Measurements from ENCODE around the gene FTO. TPM values are rescaled to one million over a fixed set of nuclear protein-coding genes. Genes with fewer than 3 reads are reported as not detected.

Gene FTO
- total RNA-seq, 2 donors from 2014 or later = 55.4 to 57.4 TPM

DNA sequence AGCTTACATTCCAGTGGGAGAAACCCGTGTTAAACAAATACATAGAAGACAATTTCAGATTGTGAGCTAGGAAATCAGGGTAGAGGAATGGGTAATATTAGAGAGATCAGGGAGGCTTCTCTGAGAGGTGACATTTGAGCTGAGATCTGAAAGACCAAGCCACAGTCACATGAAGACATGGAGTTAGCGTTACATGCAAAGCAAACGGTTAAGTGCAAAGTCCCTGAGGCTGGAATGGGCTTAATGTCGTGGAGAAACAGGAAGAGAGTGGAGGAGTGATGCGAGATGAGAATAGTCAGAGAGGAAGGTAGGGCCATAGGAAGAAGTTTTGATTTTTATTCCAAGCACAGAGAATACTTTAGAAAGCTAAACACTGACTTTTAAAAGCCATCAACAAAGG is 336.5 kb downstream of the FTO start:
- Mint-ChIP-seq H3K4me3 (no peak overlapping the region), H3K27me3 (no peaks in the 10 kb centered on the region), H3K9me3 (peaks cover 7% of the 10 kb centered on the region), H3K27ac (no peak overlapping the region), H3K4me1 (ENCODE audit: low read depth in 2 of 2) (no peaks in the 10 kb centered on the region), H3K36me3 (peaks cover 18% of the 10 kb centered on the region)
- ATAC-seq (no peak), DNase-seq (ENCODE audit: low spot score) (no peak)

DNA sequence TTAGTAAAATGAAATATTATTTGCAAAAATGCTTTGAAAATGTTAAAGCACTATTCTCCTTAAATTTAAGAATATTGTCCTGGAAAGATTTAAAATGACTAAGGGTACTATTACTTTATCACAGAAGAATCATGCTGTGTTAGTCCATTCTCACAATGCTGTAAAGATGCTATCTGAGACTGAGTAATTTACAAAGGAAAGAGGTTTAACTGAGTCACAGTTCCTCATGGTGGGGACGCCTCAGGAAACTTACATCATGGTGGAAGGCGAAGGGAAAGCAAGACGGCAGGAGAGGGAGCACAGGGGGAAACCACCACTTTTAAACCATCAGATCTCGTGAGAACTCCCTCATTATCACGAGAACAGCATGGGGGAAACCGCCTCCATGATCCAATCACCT is 337.0 kb downstream of the FTO start:
- Mint-ChIP-seq H3K9me3 (peaks cover 7% of the 10 kb centered on the region), H3K36me3 (peaks cover 18% of the 10 kb centered on the region), H3K4me3 (no peak overlapping the region), H3K4me1 (ENCODE audit: low read depth in 2 of 2) (no peaks in the 10 kb centered on the region), H3K27me3 (no peaks in the 10 kb centered on the region), H3K27ac (no peak overlapping the region)
- DNase-seq (ENCODE audit: low spot score) (no peak), ATAC-seq (no peak)

DNA sequence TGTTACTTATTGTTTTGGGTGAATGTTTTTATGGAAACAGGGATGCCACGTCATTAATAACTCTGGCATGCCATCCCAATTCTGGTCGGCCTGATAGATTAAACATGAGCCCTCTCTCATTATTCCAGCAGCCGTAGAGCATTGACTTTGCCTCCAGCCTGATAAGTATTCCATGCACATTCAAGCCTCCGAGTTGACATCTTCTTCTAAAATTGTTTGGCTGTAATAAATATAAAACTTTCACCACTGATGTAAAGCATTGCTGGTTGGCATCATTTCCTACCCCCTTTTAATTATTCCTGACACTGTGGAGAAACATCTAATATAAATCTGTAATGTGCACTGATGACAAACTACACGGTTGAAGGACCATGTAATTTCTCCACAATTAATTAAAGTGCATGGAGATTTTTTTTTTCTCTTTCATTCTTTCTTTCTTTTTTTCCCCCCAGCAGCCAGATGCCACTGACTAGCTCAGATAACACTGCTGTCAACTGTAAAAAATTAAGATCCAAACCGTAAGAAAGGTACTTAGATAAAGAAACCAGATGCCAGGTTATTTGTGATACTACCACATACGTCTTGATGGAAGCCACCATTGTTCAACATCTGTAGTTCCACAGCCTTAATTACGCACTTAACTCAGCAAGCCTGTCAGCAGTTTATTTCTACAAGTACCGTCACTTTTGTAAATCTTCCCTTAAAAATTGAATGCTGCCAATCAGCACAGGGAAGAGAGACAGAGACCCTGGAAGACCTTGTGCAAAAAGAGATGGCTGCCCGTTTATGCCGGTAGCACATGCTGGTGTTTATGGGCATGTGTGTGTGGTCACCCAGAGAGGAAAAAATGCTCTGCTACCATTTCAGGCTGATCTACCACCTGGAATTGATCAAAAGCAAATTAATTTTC is 344.9 kb downstream of the FTO start:
- ATAC-seq (no peak), DNase-seq (ENCODE audit: low spot score) (no peak)
- Mint-ChIP-seq H3K27me3 (no peaks in the 10 kb centered on the region), H3K4me3 (no peak overlapping the region), H3K4me1 (ENCODE audit: low read depth in 2 of 2) (no peaks in the 10 kb centered on the region), H3K9me3 (peaks cover 3% of the 10 kb centered on the region), H3K27ac (no peak overlapping the region), H3K36me3 (no peaks in the 10 kb centered on the region)

DNA sequence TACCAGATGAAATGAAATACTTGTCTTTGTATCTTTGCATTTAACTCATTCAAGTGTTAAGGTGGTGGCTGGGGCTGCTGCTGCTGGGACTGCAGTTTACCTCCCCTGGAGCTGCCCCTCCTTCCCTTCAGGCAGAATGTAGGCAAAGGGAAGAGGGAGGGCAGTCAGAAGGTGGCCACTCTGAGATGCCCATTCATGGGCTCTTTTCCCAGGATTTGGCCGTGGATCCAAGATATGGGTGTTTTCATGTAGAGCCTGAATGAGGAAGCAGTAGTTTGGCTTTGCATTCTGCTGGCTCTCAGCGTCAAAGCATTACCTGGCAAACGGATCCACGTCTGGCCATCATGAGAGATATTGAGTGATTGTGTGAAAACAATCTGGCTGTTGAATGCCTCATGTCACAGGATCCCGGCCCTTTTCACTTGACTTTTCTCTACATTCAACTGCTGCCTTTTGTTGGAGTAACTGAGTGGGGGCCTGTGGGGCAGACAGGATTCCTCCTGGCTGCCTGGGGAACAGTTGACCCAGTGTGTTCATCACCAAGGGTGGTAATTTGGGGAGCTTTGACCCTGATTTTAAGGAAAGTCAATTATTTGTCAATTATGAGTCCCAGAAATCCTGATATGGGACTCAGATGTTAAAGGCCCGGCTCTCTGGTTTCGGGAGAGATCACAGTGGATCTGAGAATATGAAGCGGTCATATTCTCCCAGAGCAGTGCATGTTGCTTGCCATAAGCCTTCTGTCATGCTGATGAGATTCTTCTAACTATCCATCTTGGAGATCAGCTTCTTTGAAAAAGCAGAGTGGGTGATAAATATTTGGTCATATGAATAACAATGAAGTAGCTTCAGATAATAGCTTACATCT is 345.9 kb downstream of the FTO start:
- no peak for DNase-seq (ENCODE audit: low spot score)

DNA sequence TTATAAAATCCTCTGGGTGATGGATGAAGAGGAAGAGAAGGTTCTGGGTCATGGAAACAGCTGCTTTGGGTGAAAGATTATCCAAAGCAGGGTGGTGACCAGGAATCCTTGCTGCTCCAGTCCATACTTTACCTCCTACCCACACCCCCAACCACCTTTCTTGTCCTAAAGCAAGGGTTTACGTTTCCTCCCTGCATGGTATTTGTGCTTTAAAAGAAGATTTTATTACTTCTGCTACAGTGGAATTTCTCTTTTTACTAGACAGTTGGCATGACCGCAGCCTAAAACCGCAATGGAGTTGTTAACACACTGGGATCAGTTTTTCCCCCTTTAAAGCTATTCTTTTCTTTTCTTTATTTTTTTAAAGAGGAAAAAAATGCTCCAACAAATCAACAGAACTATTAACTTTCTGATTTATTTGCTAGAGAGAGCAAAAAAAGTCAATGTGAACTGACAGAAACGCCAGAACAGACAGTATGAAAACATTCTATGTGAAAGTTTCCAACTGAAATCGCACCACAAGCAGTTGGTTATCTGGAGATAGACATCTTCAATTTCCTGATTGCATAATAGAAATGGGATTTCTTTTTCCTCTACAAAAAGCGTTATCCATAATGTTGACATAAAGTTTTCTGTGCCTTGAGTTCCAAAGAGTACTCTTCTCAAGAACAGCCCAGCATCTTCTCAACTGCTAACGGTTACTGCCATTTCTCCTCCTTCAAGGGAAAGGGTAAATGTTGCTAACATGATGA is 346.7 kb downstream of the FTO start:
- DNase-seq (ENCODE audit: low spot score) (no peak), ATAC-seq (no peak)
- Mint-ChIP-seq H3K27ac (no peak overlapping the region), H3K4me1 (ENCODE audit: low read depth in 2 of 2) (no peaks in the 10 kb centered on the region), H3K27me3 (no peaks in the 10 kb centered on the region), H3K9me3 (no peaks in the 10 kb centered on the region), H3K4me3 (no peak overlapping the region), H3K36me3 (no peaks in the 10 kb centered on the region)

More for the DNA sequence above, 345.9 kb downstream of the FTO start:
- Mint-ChIP-seq H3K4me1 (ENCODE audit: low read depth in 2 of 2) (no peaks in the 10 kb centered on the region), H3K4me3 (no peak overlapping the region), H3K36me3 (no peaks in the 10 kb centered on the region), H3K9me3 (peaks cover under 1% of the 10 kb centered on the region), H3K27me3 (no peaks in the 10 kb centered on the region), H3K27ac (no peak overlapping the region)
- no peak for ATAC-seq

DNA sequence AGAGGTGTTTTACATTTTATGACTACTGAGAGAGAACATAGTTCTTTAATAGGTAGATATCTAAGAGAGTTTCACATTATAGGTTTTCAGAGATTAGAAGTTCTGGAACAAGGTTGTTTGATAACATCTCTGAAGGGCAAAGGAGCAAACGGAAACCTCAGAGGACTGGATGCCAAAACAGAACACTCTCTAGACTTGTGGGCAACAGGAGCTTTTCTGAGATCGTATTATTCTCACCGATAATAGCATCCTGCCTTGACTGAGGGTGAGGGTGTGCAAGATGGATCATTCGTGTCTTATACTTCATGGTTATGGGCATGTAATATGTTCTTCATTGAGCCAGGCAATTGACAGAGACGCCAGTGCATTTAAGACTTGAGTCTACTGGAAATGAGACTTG is 347.9 kb downstream of the FTO start:
- Mint-ChIP-seq H3K4me1 (ENCODE audit: low read depth in 2 of 2) (no peaks in the 10 kb centered on the region), H3K9me3 (no peaks in the 10 kb centered on the region), H3K36me3 (no peaks in the 10 kb centered on the region), H3K4me3 (no peak overlapping the region), H3K27ac (no peak overlapping the region), H3K27me3 (no peaks in the 10 kb centered on the region)
- DNase-seq (ENCODE audit: low spot score) (no peak), ATAC-seq (no peak)

DNA sequence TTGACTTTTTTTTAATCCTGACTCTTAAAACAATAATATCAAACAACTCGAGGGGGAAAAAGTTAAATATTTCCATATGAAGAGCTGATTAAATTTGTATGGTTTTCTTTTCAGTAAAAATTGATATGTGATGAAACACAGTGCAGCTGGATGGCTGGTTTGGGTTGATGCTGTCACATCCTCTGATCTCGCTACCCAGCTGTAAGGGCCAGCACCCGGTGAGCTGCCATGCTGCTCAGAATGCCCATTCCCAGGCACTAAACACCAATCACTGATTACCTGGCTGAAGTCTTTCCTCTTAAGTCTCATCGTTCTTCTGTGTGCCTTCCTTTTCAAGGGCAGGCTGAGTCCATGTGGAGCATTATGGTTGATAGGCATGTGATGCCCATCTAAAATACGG is 348.3 kb downstream of the FTO start:
- ATAC-seq (no peak), DNase-seq (ENCODE audit: low spot score) (no peak)
- H3K4me1 Mint-ChIP-seq (ENCODE audit: low read depth in 2 of 2) = no peaks in the 10 kb centered on the region
- H3K9me3 Mint-ChIP-seq = no peaks in the 10 kb centered on the region
- no peaks in the 10 kb centered on the region for H3K36me3 Mint-ChIP-seq
- H3K27me3 Mint-ChIP-seq = no peaks in the 10 kb centered on the region
- H3K27ac Mint-ChIP-seq = no peak overlapping the region
- no peak overlapping the region for H3K4me3 Mint-ChIP-seq

DNA sequence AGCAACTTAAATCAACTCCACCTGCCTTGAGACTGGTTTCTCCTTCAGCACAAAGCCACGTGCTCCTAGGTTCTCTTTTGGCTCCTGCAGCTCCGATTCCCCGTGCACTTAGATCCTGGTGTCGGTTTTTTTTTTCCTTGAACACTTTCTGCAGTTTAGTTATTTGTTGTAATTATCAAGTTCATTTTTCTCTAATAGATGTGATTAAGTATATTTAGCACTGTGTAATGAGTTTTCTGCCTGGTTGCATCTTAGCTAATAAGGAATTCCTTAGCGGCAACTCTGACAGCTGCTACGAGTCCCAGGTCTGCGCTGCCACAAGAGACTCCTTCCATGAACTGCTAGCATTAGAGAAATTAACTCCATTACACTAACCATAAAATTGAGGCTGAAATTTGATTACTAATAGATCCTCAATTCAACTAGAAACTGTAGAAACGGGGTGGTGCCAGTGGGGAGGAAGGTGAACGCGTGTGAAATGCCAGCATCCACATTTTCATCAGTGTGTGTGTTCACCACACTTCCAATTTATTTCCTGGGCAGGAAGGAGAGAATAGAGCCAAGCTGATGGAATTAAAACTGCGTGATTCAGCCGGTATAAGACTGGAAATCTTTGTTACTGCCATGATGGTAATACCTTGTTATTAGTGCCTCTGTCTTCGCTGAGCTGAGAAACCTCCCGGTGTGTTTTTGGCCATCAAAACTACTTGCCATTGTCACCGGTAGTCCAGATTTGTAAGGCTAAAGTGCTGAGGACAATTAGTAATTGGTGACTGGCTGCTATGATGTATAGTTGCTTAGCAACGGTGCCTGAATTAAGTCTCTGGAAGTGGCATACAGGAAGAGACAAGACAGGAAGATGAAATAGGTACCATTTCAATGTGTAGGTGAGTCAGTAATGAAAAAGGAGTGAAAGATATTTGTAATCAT is 350.2 kb downstream of the FTO start:
- no peaks in the 10 kb centered on the region for H3K36me3 Mint-ChIP-seq
- DNase-seq (ENCODE audit: low spot score) (no peak), ATAC-seq (no peak)
- no peaks in the 10 kb centered on the region for H3K27me3 Mint-ChIP-seq
- H3K4me3 Mint-ChIP-seq = no peak overlapping the region
- H3K27ac Mint-ChIP-seq = no peak overlapping the region
- H3K4me1 Mint-ChIP-seq (ENCODE audit: low read depth in 2 of 2) = no peaks in the 10 kb centered on the region
- H3K9me3 Mint-ChIP-seq = no peaks in the 10 kb centered on the region

DNA sequence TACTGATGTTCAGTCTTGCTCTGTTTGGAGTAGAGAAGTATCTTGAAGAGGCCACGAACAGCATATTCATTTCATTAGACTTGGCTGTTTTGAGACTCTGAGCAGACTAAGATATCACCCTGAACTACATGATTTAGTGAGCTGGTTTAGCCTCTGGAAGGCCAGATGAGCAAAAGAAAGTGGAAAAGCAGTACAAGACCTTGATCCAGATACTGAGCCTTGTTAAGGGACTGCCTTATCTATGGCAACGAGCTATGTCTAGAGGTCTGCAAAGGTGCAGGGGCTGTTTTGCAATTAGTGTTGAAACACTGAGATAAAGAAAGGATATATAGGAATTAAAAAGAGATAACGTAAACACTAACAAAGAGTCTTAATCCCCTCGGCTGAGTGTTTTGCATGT is 351.2 kb downstream of the FTO start:
- no peak overlapping the region for H3K4me3 Mint-ChIP-seq
- H3K27me3 Mint-ChIP-seq = no peaks in the 10 kb centered on the region
- DNase-seq (ENCODE audit: low spot score) = no peak
- H3K9me3 Mint-ChIP-seq = no peaks in the 10 kb centered on the region
- no peak for ATAC-seq
- H3K27ac Mint-ChIP-seq = no peak overlapping the region
- no peaks in the 10 kb centered on the region for H3K4me1 Mint-ChIP-seq (ENCODE audit: low read depth in 2 of 2)
- no peaks in the 10 kb centered on the region for H3K36me3 Mint-ChIP-seq

DNA sequence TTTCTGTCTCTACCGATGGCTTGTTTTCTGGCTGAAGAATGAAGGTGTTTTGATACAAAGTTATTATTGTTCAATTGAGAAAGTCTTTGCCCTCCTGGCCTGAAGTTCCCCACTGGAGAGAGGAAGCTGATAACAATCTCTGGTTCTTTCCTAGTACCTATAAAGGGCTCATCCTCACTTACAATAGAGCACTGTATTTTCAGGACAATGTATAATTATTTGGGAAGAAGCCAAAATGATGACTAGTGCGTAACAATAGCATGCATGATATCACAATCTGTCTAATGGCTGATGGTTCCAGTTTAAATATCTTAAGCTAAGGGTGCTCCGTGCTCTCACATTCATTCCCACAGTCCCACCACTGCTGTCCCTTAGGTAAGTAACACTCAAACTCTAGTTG is 351.9 kb downstream of the FTO start:
- ATAC-seq = no peak

DNA sequence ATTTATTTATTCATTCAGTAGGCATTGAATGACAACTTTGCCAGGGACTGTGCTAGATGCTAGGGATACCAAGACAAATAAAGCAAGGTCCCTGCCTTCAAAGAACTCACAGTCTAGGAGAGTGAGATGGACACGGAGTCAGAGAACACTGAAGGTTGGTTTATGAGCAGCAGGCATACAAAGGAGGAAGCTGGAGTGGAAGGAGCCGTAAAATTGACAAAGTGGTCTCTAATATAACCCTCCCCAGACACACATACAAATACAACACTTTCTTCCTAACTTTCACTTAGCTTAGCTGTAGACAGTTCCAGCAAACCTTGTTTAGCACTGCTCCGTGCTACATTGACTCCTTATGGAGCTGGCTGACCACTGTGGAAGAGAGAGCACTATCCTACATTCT is 353.0 kb downstream of the FTO start:
- H3K27ac Mint-ChIP-seq = no peak overlapping the region
- ATAC-seq (no peak), DNase-seq (ENCODE audit: low spot score) (no peak)
- no peaks in the 10 kb centered on the region for H3K4me1 Mint-ChIP-seq (ENCODE audit: low read depth in 2 of 2)
- H3K36me3 Mint-ChIP-seq = no peaks in the 10 kb centered on the region
- no peak overlapping the region for H3K4me3 Mint-ChIP-seq
- H3K27me3 Mint-ChIP-seq = no peaks in the 10 kb centered on the region
- no peaks in the 10 kb centered on the region for H3K9me3 Mint-ChIP-seq

More for the DNA sequence above, 351.9 kb downstream of the FTO start:
- H3K4me3 Mint-ChIP-seq = no peak overlapping the region
- no peaks in the 10 kb centered on the region for H3K9me3 Mint-ChIP-seq
- DNase-seq (ENCODE audit: low spot score) = no peak
- no peaks in the 10 kb centered on the region for H3K4me1 Mint-ChIP-seq (ENCODE audit: low read depth in 2 of 2)
- H3K27me3 Mint-ChIP-seq = no peaks in the 10 kb centered on the region
- no peak overlapping the region for H3K27ac Mint-ChIP-seq
- no peaks in the 10 kb centered on the region for H3K36me3 Mint-ChIP-seq

DNA sequence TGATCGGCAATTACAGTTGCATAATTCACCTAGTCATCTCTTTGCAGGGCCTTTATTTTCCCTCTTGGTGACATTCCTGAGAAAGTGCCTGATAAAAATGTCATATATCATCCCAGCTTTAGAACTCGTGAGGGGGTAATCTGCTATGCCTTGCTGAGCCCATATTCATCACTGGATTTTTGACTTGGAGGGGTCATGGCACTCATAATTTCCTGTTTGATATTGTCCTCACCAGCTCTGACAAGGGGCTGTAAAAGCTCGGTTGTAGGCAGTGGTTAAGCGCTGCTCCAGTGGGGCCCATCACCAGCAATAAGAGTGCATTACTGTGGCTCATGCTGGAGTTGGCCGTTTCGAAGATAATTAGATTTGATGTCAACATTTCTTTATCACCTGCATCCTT is 355.4 kb downstream of the FTO start:
- H3K4me1 Mint-ChIP-seq (ENCODE audit: low read depth in 2 of 2) = no peaks in the 10 kb centered on the region
- DNase-seq (ENCODE audit: low spot score) (no peak), ATAC-seq (no peak)
- no peaks in the 10 kb centered on the region for H3K9me3 Mint-ChIP-seq
- no peaks in the 10 kb centered on the region for H3K36me3 Mint-ChIP-seq
- H3K27ac Mint-ChIP-seq = no peak overlapping the region
- no peak overlapping the region for H3K4me3 Mint-ChIP-seq
- no peaks in the 10 kb centered on the region for H3K27me3 Mint-ChIP-seq

Data from natural killer cell treated with Interleukin-12 subunit alpha and Interleukin-12 subunit beta and Interleukin-15 and Interleukin-18, amount 100 ng/mL, for 72 hours (primary cell).